HG03175 (cell line): ENCODE measurements around the gene TMEM86B.
"Not testable (repeated sequence)": the region's sequence is repeated elsewhere in the genome, so short reads cannot be mapped to it uniquely, and the experiment has no call there.

Experiments used
- ATAC-seq: cut with Tn5 transposase; IDR thresholded peaks from one replicate; pipeline ENCODE4 v1.9.1; 2021; ENCODE audit warnings: mild to moderate bottlenecking, moderate library complexity; ENCODE audit not compliant: unreplicated experiment

TMEM86B gene

DNA sequence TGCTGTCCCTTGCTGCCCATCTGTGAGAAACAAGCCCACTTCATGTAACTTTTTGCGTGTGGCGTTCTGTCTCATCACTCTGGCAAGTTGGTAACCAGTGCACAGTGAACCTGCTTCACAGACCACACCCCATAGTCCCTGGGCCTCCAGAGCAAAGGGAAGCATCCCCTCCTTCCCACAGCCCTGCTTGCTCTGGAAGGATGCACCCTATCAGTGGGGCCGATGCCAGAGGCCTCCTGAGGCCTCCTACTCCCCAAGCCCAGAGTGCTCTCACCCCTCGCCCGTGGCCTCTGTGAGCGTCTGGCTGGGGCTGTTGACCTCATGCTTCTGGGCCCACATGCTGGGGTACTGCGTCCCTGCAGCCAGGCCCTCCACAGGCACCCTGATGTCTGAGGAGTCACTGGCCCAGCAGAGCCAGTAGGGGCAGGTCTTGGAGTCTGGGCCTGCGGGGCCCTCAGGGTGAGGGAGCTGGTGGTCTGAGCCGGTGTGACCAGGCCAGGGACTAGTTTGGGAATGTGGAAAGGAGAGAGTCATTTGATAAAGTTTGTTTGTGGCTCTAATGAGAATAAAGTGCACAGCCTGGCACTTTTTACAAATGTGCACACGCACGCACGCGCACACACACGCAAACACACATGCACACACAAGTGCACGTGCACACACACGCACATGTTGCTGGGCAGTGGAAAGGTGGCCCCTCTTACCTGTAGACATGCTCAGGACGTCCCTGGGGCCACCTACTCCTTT is 5.1 kb downstream of the TMEM86B start:
- ATAC-seq, result no peak

DNA sequence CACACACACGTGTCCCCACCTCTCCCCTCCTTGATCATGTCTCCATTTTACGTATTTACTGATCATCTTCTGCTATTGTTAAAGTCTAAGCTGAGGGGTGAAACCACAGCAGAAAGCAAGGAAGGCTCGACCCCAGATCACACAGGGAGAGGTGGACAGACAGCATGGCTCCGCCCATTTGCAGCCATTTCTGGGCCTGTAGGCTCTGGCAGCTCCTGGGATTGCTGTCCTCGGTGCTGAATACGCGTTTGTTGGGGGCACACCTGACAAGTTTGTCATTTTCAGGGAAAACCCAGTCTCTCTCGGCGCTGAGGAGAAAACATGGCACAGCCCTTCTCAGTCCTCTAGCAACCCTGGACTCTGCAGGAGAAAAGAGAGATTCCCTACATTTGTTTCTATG is 8.0 kb downstream of the TMEM86B start:
- no peak for ATAC-seq

DNA sequence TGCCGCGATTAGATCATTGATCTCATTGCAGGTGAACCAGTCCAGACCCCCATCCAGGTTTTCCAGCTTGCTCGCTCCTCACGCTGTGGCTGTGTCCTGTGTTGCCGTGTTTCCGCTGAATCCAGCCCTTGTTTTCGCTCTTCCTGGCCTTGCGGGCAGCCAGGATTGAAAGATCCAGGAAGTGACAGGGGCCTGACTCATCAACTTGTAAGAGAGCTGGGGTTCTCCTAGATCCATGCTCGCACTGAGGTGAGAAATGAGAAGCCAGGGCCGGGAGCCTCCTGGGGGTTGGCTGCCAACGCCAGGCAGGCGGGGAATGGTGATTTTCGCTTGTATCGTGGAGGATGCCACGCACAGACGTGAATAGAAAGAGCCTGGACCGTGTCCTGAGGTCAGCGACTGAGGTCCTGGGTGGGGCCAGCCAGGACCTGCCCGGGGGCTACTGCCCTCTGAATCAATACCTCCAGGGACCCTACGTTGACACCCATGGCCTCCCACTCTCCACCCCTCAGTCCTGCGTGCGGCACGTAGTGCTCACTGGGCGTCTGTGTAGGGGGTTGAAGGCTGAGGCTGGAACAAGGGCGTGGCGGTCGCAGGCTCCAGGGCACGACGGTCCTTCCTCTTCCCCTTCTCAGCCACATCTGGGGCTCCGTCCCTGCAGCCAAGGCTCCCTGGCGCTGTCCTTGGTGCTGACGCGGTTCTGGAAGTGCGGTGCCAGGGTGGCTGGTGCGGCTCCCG is 11.9 kb downstream of the TMEM86B start:
- no peak for ATAC-seq

DNA sequence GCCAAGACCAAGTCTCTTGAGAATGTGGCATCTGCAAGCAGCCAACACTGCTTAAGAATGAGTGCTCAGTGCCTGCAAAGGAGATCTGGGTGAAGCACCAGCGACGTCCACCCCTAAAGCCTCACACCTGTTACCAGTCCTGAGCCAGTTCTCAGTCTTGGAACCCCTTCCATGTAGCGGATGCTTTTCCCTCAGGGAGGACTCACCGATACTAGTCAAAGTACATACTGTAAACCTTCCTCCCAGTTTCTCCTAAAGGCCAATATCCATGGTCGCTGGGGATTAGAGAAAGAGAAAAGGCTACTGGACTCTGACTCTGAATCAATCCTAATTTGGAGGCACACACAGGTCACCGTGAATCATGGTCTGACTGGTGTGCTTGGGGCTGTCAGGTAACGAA is 15.0 kb downstream of the TMEM86B start:
- no peak for ATAC-seq

DNA sequence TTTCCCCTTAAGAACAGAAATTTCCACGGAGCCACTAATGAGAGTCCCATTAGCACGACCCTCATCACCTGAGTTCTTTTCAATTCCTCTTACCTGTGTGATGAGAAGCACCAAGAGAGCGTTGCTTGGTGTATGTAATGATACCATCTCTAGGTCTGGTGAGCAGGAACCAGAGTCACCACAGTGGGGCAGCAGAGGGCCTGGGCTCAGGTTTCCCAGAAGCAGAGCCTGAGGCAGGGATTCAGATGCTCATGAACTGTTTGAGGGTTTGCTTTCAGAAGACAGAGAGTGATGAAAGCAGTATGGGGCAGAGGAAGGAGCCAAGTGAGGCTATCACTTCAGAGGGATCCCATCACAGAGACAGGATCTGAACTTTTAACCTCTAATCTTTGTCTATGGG is 16.1 kb downstream of the TMEM86B start:
- no peak for ATAC-seq

DNA sequence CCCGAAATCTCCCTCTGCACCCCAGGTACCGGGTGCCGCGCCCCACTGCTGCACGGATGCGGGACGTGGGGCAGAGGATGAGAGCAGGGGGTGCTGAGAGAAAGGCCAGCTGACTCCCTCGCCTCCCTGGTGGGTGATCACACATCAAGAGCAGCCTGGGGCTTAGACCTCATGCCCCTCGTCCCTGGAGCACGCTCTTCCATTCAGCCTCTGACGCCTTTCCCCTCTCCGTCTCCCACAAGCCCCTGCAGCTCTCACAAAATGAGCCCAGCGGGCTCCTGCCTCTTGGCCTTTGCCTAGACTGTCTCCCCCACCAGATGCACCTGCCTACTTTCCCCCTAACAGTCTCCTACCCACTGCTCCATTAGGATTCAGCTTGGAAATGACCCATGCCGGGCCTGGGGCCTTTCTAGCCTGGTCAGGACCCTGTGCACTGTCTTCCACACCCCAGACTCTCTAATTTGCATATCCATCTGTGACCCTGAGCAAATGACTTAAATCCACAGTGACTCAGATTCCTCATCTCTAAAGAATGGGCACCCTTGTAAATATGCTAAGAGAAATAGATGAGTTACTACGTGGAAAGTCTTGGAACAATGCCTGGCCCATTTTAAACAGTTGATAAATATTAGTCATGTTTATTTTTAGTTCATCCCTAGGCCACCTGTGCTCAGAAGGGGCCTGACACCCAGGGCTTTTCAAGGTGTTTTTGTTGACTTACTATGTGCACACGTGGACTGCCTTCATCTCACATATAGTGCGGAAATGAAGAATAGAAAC is 18.7 kb downstream of the TMEM86B start:
- no peak for ATAC-seq

DNA sequence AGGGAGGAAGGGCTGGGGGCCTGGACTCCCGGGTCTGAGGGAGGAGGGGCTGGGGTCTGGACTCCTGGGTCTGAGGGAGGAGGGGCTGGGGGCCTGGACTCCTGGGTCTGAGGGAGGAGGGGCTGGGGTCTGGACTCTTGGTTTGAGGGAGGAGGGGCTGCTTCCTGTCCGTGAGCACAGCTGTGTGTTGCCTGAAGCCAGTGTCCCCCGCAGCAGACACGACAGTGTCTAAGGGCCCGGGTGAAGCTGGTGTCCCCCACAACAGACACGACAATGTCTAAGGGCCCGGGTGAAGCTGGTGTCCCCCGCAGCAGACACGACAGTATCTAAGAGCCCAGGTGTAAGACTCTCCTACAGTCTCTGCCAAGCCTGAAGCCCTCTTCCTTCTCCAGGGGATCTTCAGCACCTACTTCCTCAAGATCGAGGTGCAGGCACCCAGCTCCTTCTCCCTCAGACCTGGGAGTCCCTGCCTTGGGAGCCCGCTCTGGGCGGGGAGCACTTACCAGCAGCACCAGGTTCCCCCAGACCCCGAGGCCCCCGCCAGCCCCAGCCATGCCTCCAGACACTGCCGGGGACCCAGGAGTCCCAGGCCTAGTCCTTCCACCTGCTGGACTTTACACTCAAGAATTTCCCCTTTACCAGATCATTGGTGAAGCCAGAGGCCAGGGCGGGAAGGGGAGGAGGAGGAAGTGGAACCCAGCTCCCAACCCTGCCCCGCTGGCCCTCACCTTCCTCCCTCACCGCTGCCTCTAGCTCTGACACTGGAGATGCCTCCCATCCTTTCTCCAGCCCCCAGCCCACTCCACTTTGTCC is 19.5 kb downstream of the TMEM86B start, which contains the start of gene PTPRH:
TSS of gene PTPRH (minus strand) at position 622 of the 813 bp plus-strand sequence. CDS start at position 554, 68 bp downstream.
- ATAC-seq, result no peak

DNA sequence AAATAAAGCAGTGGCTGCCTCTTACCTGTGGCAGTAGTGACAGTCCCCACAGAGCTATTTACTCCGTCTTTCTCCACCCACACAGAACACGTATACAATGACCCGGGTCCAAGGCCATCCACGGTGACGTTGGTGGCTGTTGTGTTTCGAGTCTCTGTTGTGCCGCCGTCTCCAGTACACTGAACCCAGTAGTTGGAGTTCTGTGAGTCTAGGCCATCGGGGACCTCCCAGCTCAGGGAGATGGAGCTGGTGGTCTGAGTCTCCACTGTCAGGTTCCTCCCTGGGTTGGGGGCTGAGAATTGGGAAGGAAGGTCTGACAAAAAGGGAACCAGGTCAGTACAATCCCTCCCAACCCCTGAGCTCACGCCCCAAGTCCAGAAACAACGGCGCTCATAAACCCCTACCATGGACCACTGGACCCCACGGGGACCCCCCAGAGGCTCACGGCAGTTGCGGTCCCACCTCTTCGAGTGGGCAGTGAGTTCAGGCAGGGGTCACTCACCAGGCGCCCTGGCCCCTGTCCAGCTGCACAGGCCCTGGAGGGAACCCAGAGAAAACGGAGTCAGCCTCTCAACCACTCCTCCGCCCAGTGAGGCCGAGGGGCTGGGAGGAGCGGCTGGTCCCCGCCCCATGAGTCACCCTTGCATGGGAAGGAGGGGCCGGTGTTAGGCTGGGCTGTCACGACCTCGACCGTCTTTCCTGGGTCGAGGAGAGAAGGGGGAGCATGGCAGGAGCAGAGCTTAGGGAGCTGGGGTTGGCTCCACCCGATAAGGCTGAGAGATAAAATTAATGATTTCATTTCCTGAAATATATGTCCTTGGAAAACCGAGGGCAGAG is 21.7 kb downstream of the TMEM86B start:
- no peak for ATAC-seq

DNA sequence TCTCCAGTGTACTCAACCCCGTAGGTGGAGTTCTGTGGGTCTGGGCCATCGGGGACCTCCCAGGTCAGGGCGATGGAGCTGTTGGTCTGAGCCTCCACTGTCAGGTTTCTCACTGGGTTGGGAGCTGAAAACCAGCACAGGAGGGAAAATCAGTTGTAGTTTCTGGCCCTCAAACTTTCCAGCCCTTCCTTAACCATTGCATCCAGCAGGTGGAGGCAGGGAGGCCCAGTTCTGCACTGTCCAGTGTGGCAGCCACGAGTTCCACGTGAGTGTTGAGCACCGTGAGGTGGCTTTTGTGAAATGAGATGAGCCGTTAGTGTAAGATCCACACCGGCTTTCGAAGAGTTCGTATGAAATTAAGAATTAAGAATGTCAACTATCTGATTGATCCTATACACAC is 26.4 kb downstream of the TMEM86B start:
- not testable (repeated sequence) for ATAC-seq

DNA sequence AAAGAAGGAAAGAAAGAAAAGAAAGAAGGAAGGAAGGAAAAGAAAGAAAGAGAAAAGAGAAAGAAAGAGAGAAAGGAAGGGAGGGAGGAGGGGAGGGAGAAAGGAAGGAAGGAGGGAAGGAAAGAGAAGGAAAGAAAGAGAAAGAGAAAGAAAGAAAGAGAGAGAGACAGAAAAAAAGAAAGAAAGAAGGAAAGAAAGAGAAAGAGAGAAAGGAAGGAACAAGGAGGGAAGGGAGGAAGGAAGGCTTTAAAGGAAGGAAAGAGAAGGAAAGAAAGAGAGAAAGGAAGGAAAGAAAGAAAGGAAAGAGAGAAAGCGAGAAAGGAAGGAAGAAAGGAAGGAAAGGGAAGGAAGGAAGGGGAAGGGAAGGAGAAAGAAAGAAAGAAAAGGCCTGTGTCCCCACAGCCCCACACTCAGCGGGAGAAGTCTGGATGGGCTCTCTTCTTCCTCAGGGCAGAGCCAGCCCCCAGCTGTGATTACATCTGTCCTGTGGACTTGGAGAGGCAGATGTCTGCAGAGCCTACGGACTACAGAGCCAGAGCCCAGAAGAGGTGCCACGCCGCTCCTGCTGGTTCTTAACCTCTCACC is 28.9 kb downstream of the TMEM86B start:
- no peak for ATAC-seq

DNA sequence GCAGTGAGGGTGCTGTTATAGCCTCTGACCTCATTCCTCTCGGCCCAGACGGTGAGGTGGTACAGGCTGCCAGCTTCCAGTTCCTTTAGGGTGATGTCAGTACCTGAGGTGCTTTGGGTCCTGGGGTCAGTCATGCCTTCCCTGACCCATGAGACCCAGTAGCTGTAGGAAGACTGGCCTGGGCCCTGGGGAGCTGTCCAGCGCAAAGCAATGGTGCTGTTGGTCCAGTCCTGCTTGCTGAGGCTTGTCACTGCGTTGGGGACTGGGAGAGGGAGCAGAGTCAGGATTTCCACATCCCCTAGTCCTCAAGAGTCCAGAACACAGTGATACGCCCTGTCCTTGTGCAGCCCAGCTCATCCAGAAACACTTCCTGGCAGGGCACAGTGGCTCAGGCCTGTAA is 29.9 kb downstream of the TMEM86B start:
- ATAC-seq, result no peak

DNA sequence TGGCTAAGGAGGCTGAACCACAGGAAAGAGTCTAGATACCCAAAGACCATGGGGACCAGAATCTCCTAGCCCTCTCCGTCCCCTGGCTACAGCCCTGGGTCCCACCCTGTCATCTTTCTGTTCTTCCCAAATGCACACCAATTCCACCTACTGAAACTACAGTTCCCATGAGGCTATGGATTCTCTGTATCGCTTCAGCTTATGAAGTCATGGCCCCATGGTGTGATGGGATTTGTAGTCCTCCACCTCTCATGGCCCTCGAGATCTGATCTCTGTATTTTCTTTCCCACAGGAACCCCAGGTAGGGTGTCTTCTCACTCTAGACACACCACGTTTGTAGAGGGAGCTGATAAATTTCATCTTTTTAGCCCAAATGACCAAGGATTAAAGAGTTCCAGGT is 31.0 kb downstream of the TMEM86B start:
- ATAC-seq, result no peak

DNA sequence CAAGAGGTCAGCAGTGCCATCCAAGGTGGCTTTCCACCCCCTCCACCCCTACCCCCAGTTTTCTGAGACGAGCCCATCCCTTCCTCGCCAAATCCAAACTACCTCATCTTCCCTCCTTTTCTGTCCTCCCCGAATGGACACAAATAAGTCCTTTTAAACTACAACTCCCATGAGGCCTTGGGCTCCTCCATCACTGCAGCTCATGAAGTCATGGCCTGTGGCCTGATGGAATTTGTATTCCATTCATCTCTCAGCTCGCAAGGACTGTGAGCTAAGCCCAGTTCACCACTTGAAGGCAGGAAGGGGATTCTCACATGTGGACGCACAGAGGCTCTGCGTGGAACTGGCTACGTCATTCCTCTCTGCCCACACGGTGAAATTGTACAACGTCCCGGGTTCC is 31.8 kb downstream of the TMEM86B start:
- ATAC-seq, result no peak

DNA sequence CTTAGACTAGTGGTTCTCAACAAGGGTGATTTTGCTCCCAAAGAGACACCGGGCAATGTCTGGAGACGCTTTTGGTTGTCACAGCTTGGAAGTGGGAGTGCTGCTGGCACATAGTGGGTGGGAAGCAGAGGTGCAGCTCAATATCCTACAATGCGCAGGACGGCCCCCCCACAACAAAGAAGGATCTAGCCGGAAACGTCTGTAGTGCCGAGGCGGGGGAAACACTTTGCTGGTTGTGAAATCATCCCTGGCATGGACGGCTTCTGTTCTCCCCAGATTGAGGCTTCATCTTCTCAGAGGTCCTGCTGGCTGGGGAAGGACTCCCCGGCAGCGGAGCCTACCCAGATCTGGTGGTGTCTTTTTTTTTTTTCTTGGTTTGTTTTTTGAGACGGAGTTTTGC is 35.1 kb downstream of the TMEM86B start:
- no peak for ATAC-seq

DNA sequence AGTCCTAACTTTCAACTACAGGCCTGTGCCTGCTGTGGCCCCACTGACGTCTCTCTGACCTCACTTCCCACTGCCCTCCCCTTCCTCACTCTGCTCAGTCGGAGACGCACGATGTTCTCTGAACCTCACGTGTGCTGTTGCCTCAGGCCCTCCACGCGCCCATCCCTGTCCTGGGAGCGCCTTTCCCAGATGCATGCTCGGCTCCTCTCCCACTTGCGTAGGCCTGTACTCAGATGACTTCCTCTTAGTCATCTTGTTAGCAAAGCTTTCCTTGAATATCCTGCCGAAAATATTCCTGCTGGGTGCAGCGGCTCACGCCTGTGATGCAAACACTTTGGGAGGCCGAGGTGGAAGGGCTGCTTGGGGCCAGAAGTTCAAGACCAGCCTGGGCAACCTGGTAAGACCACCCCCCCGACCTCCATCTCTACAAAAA is 39.1 kb downstream of the TMEM86B start:
- ATAC-seq, result no peak

DNA sequence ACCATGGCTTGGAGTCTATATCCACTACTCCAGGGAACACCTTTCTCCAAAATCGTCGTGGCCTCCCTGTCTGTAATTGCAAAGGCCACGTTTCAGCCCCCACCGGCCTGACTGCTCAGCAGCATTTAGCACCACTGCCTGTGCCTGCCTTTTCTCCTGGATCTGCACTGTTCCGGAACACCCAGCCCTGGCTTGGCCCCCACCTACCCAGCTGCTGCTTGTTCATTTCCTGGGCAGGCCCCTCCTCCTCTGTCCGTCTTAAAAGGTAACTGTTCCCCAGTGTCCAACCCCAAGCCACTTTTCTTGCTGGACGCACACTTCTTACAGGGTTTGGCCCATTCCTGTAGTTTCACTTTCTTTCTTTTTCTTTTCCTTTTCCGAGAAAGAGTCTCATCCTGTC is 39.9 kb downstream of the TMEM86B start:
- ATAC-seq, result no peak

DNA sequence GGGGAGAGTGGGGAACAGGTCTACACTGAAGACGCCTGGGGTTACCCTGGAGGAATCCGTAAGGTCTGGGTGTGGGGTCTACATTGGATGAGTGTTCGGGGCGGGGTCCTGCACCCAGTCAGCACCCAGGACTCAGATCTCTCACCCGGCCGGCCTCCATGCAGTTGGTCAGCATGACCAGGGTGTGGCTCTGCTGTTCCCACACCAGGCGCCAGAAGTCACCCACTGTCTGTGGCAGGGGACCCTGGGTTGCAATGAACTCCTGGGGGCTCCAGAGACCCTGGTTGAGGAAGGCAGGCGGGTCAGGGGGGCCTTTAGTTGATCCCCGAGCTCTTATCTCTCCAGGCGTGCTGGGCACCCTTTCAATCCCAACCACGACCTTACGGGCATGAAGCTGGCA is 42.5 kb downstream of the TMEM86B start:
- ATAC-seq, result no peak

DNA sequence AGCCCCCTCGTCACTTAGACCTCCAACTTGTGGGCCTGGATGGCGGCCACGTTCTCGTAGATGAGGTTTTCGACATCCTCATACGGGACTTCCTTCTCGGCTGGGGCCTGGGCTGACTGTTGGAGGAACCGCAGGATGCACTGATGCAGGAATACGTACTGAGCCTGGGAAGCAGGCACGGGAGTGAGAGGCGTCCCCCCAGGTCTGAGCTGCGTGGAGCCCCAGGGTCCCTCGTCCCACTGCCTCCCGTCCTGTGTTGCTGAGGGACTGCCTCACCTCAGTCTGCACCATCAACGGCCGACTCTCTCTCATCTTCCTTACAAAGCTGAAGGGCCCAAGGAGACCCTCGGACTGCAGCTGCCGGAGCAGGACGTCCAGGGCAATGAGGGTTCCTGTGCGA is 46.8 kb downstream of the TMEM86B start:
- ATAC-seq, result no peak
